Neural progenitor cell (in vitro differentiated cells): Measurements from ENCODE around the gene RCL1. TPM values are rescaled to one million over a fixed set of nuclear protein-coding genes. Genes with fewer than 3 reads are reported as not detected.

ENCODE experiments used
- DNase-seq: peaks from one replicate; pipeline ENCODE4 v3.0.0-alpha.2; 2016; ENCODE audit warnings: low spot score
- H2AFZ ChIP-seq: fragments of 200-600 bp; sonication (generic); replicated peaks from 2 replicates; pipeline ENCODE4 v1.6.1; 2016; ENCODE audit warnings: antibody characterized with exemption
- H3F3A ChIP-seq: fragments of 200-600 bp; sonication (generic); 2 replicates; pipeline ENCODE4 v1.6.1; 2016; ENCODE audit warnings: antibody characterized with exemption, low read depth
- H3K27ac ChIP-seq: fragments of 200-600 bp; sonication (generic); 2 replicates; pipeline ENCODE4 v1.5.1; 2016; ENCODE audit warnings: mild to moderate bottlenecking
- H3K27me3 ChIP-seq: fragments of 200-600 bp; sonication (generic); 2 replicates; pipeline ENCODE4 v1.6.1; 2016; ENCODE audit warnings: mild to moderate bottlenecking, moderate library complexity
- H3K36me3 ChIP-seq: fragments of 200-600 bp; sonication (generic); 2 replicates; pipeline ENCODE4 v1.5.1; 2016
- H3K4me1 ChIP-seq: fragments of 200-600 bp; sonication (generic); 2 replicates; pipeline ENCODE4 v1.6.1; 2016; ENCODE audit warnings: mixed run types
- H3K4me2 ChIP-seq: fragments of 200-600 bp; sonication (generic); 2 replicates; pipeline ENCODE4 v1.6.1; 2016
- H3K4me3 ChIP-seq: fragments of 200-600 bp; sonication (generic); 2 replicates; pipeline ENCODE4 v1.5.1; 2016
- H3K79me2 ChIP-seq: fragments of 200-600 bp; sonication (generic); 2 replicates; pipeline ENCODE4 v1.6.1; 2016; ENCODE audit warnings: low read depth
- H3K9ac ChIP-seq: fragments of 200-600 bp; sonication (generic); 2 replicates; pipeline ENCODE4 v1.6.1; 2016
- H3K9me3 ChIP-seq: fragments of 200-600 bp; sonication (generic); 2 replicates; pipeline ENCODE4 v1.5.1; 2016; ENCODE audit warnings: low read depth
- H4K20me1 ChIP-seq: fragments of 200-600 bp; sonication (generic); 2 replicates; pipeline ENCODE4 v1.6.1; 2016; ENCODE audit warnings: low read depth
- H3K27ac Mint-ChIP-seq: 3 replicates; pipeline ENCODE4 v1.8.0; 2021; ENCODE audit warnings: mixed read lengths
- H3K27me3 Mint-ChIP-seq: 2 replicates; pipeline ENCODE4 v1.8.0; 2022; ENCODE audit warnings: low read depth, mild to moderate bottlenecking, inconsistent platforms, moderate library complexity, mixed read lengths; ENCODE audit not compliant: insufficient read depth
- H3K36me3 Mint-ChIP-seq: 3 replicates; pipeline ENCODE4 v1.8.0; 2021; ENCODE audit warnings: mixed read lengths
- H3K4me1 Mint-ChIP-seq: 3 replicates; pipeline ENCODE4 v1.8.0; 2021; ENCODE audit warnings: mixed read lengths
- H3K4me3 Mint-ChIP-seq: 3 replicates; pipeline ENCODE4 v1.8.0; 2021; ENCODE audit warnings: mild to moderate bottlenecking, moderate library complexity, mixed read lengths
- H3K9me3 Mint-ChIP-seq: 3 replicates; pipeline ENCODE4 v1.8.0; 2020; ENCODE audit warnings: mixed read lengths
- CTCF ChIP-seq: fragments of 200-600 bp; sonication (generic); IDR thresholded peaks from 2 replicates; pipeline ENCODE4 v1.5.1; 2017; ENCODE audit warnings: antibody characterized with exemption, mild to moderate bottlenecking
- EZH2 ChIP-seq: fragments of 200-600 bp; sonication (generic); IDR thresholded peaks from 2 replicates; pipeline ENCODE4 v1.6.1; 2017; ENCODE audit warnings: antibody characterized with exemption, mild to moderate bottlenecking, moderate library complexity
- EZH2phosphoT487 ChIP-seq: fragments of 200-600 bp; sonication (generic); IDR thresholded peaks from 2 replicates; pipeline ENCODE4 v1.6.1; 2017; ENCODE audit warnings: antibody characterized with exemption
- total RNA-seq: library from RNA; depleted of rRNA; stranded (reverse); fragments of >200 nt; gene quantifications from 2 replicates; pipeline ENCODE4 v1.2.3, GENCODE V29; 2015; ENCODE audit warnings: low replicate concordance

Gene RCL1
- total RNA-seq, 1 donor from 2014 or later, result 17.9 TPM

- H3K79me2 ChIP-seq, result no peaks in the 10 kb centered on the region
- Mint-ChIP-seq H3K27ac (no peak overlapping the region), H3K36me3 (peaks cover 11% of the 10 kb centered on the region), H3K4me3 (no peak overlapping the region), H3K27me3 (no peaks in the 10 kb centered on the region), H3K9me3 (no peaks in the 10 kb centered on the region), H3K4me1 (peaks cover 4% of the 10 kb centered on the region)
- H4K20me1 ChIP-seq, result peaks cover 5% of the 10 kb centered on the region
- peaks cover 11% of the 10 kb centered on the region for H3F3A ChIP-seq
- DNase-seq, result peak; percentile 17
- H3K4me3 ChIP-seq, result no peak overlapping the region
- TF ChIP-seq EZH2, result no peak
- TF ChIP-seq EZH2phosphoT487, result no peak
- TF ChIP-seq CTCF, result no peak
- H3K27me3 ChIP-seq, result no peaks in the 10 kb centered on the region
- no peak overlapping the region for H2AFZ ChIP-seq
- H3K9ac ChIP-seq, result no peak overlapping the region
- H3K36me3 ChIP-seq, result peaks cover 9% of the 10 kb centered on the region
- H3K27ac ChIP-seq, result no peak overlapping the region
- H3K4me1 ChIP-seq, result peaks cover 18% of the 10 kb centered on the region
- no peaks in the 10 kb centered on the region for H3K9me3 ChIP-seq
- no peak overlapping the region for H3K4me2 ChIP-seq
Observed at GRCh38 chr9:4850603-4851310, 58.0 kb downstream of the RCL1 start.

- no peaks in the 10 kb centered on the region for H3K9me3 Mint-ChIP-seq
Observed at GRCh38 chr9:4852419-4852818, 59.7 kb downstream of the RCL1 start.

GRCh38 chr9:4854265-4854590 is 61.5 kb downstream of the RCL1 start:
- no peaks in the 10 kb centered on the region for H3K9me3 ChIP-seq
- peaks cover 2% of the 10 kb centered on the region for H3K36me3 ChIP-seq
- no peaks in the 10 kb centered on the region for H3F3A ChIP-seq
- Mint-ChIP-seq H3K4me1 (peaks cover 4% of the 10 kb centered on the region), H3K27me3 (no peaks in the 10 kb centered on the region), H3K4me3 (no peak overlapping the region), H3K36me3 (peaks cover 29% of the 10 kb centered on the region), H3K9me3 (no peaks in the 10 kb centered on the region), H3K27ac (no peak overlapping the region)
- H3K4me2 ChIP-seq, result no peak overlapping the region
- TF ChIP-seq EZH2phosphoT487 (no peak), CTCF (no peak), EZH2 (no peak)
- no peak overlapping the region for H3K4me3 ChIP-seq
- no peak overlapping the region for H3K9ac ChIP-seq
- no peaks in the 10 kb centered on the region for H3K79me2 ChIP-seq
- H3K4me1 ChIP-seq, result peaks cover 12% of the 10 kb centered on the region
- DNase-seq, result no peak
- no peaks in the 10 kb centered on the region for H3K27me3 ChIP-seq
- H3K27ac ChIP-seq, result no peak overlapping the region
- H4K20me1 ChIP-seq, result no peaks in the 10 kb centered on the region
- no peak overlapping the region for H2AFZ ChIP-seq

More at GRCh38 chr9:4852419-4852818, 59.7 kb downstream of the RCL1 start:
- DNase-seq, result no peak
- peaks cover 4% of the 10 kb centered on the region for H3K4me1 Mint-ChIP-seq
- peaks cover 20% of the 10 kb centered on the region for H3K36me3 Mint-ChIP-seq
- TF ChIP-seq EZH2 (no peak), EZH2phosphoT487 (no peak), CTCF (no peak)
- Histone ChIP-seq H3K4me2 (no peak overlapping the region), H3K4me3 (no peak overlapping the region), H3K79me2 (no peaks in the 10 kb centered on the region), H4K20me1 (peaks cover 4% of the 10 kb centered on the region), H3K4me1 (peaks cover 18% of the 10 kb centered on the region), H3F3A (peaks cover 5% of the 10 kb centered on the region), H3K27me3 (no peaks in the 10 kb centered on the region), H3K27ac (no peak overlapping the region), H2AFZ (no peak overlapping the region), H3K9me3 (no peaks in the 10 kb centered on the region), H3K36me3 (peaks cover 5% of the 10 kb centered on the region), H3K9ac (no peak overlapping the region)
- H3K4me3 Mint-ChIP-seq, result no peak overlapping the region
- no peak overlapping the region for H3K27ac Mint-ChIP-seq
- no peaks in the 10 kb centered on the region for H3K27me3 Mint-ChIP-seq
